Heart left ventricle (tissue), 16 donors: ENCODE data around the gene SPATC1L. TPM values are rescaled to one million over a fixed set of nuclear protein-coding genes. Genes with fewer than 3 reads are reported as not detected.
"Not testable (repeated sequence)": the region's sequence is repeated elsewhere in the genome, so short reads cannot be mapped to it uniquely, and the experiment has no call there.

Experiments used
- ATAC-seq, 4 donors: fragments of 200-7000 bp; cut with Tn5 transposase; one replicate each; pipeline ENCODE4 v1.9.1; 2020 to 2022; ENCODE audit warnings: moderate library complexity in 4 of 4, mild to moderate bottlenecking in 3 of 4, moderate number of reproducible peaks in 1 of 4
- DNase-seq, 5 donors: peaks; one replicate each; pipeline ENCODE4 v3.0.0-alpha.2; 2020
- H3K27ac ChIP-seq, 12 donors: fragments of 200-600 bp; sonication (generic) in 4 of 12; one replicate each; pipeline versions ENCODE4 v1.5.0 to v1.8.0; 2016 to 2022; ENCODE audit warnings: mild to moderate bottlenecking in 2 of 12
- H3K27me3 ChIP-seq, 9 donors: fragments of 200-600 bp; sonication (generic) in 2 of 9; one replicate each; pipeline versions ENCODE4 v1.5.1 to v1.8.0; 2016 to 2022; ENCODE audit warnings: mild to moderate bottlenecking in 3 of 9
- H3K36me3 ChIP-seq, 9 donors: fragments of 200-600 bp; sonication (generic) in 2 of 9; one replicate each; pipeline versions ENCODE4 v1.5.0 to v1.8.0; 2018 to 2022; ENCODE audit warnings: mild to moderate bottlenecking in 2 of 9
- H3K4me1 ChIP-seq, 12 donors: fragments of 200-600 bp; sonication (generic) in 4 of 12; one replicate each; pipeline versions ENCODE4 v1.5.0 to v1.8.0; 2016 to 2022; ENCODE audit warnings: mild to moderate bottlenecking in 3 of 12
- H3K4me3 ChIP-seq, 12 donors: fragments of 200-600 bp; sonication (generic) in 4 of 12; one replicate each; pipeline versions ENCODE4 v1.5.0 to v1.8.0; 2017 to 2022; ENCODE audit warnings: mild to moderate bottlenecking in 9 of 12, moderate library complexity in 4 of 12
- H3K9me3 ChIP-seq, 12 donors: fragments of 200-600 bp; sonication (generic) in 4 of 12; one replicate each; pipeline versions ENCODE4 v1.5.0 to v1.8.0; 2016 to 2022; ENCODE audit warnings: mild to moderate bottlenecking in 1 of 12
- CTCF ChIP-seq, 12 donors: fragments of 200-600 bp; sonication (generic) in 4 of 12; IDR thresholded peaks; one replicate each; pipeline versions ENCODE4 v1.5.0 to v1.8.0; 2018 to 2022; ENCODE audit warnings: antibody characterized with exemption in 12 of 12, mild to moderate bottlenecking in 5 of 12
- POLR2A ChIP-seq, 2 donors: fragments of 450-650 bp; IDR thresholded peaks; one replicate each; pipeline ENCODE4 v1.6.1; 2017; ENCODE audit warnings: antibody characterized with exemption in 2 of 2, mild to moderate bottlenecking in 2 of 2, moderate library complexity in 2 of 2
- WGBS, 4 donors: extraction: QIAGEN DNeasy Blood & Tissue Kit in 2 of 4; methylation state at CpG; one replicate each; pipeline versions ENCODE4 v1.1.5 to v1.1.7; 2013 to 2018; 5-methylcytosine and 5-hydroxymethylcytosine counted together
- intact Hi-C, 10 donors: fragments of 100-400 bp; cut with DNase I; formaldehyde crosslinking; loops; one replicate each; pipeline versions ENCODE4 v1.11.1 to v1.14.2; 2022
- polyA plus RNA-seq, 2 donors: library from polyadenylated mRNA; stranded (reverse); fragments of 200-250 nt; gene quantifications; one replicate each; pipeline ENCODE4 v1.2.3, GENCODE V29; 2013
- total RNA-seq, 9 donors: library from RNA; depleted of rRNA in 2 of 9; stranded (reverse); fragments of >200 nt in 2 of 9; fragmentation: NEBNext Ultra II Directional in 3 of 9; extraction: Animal tissue kit (Norgen Biotek cat#: 25700) in 3 of 9; gene quantifications; one replicate each; pipeline versions ENCODE4 v1.1.0 to v1.2.4, GENCODE V29; 2016 to 2023
- donor health status: ischemic (EF 13 %, LVEDD 7.1; RV severe dilation, severe dysfunction).
- donor health status: healthy with polysubstance abuse.
- donor health status: DM: no; HTN: yes; CAD: no.
- donor health status: DM: no; HTN: no; CAD: no.
- donor health status: ischemic (EF 25% LVEDD 6.9; RV normal size, moderate dysfunction).
- donor health status: ischemic (EF 25% LVEDD 5.7; RV mildly dilated, moderate dysfunction).
- donor health status: healthy.
- donor health status: DM: yes; HTN: yes; CAD: no.
- donor health status: ischemic (EF 35%, LVEDD 5.7; RV mildly dilated, moderate dysfunction).
- donor health status: nonischemic (EF 11% LVEDD 7.7; RV severe dilation, severe dysfunction).
- donor health status: DM: yes; HTN: yes; CAD: no.
- donor health status: PGD.
- donor health status: ischemic (EF 29% LVEDD 5.4; RV normal size, mild dysfunction).
- donor health status: nonischemic (EF 23%, LVEDD 6.1; RV moderate dilation, normal function).

Gene SPATC1L
- total and polyA plus RNA-seq, 11 donors = 4.9 to 16.8 (median 10.6) TPM

GRCh38 chr21:46226146-46226545, 41.9 kb upstream of the SPATC1L start:
- Histone ChIP-seq H3K27me3 (no peaks in the 10 kb centered on the region), H3K4me3 (no peak overlapping the region), H3K9me3 (no peaks in the 10 kb centered on the region), H3K36me3 (peaks cover 0 to 19% (median 12%) of the 10 kb centered on the region in 9 donors), H3K27ac (peak overlapping the region in 5 of 12 donors; percentile 11 to 88 (median 84)), H3K4me1 (peaks cover 0 to 63% (median 29%) of the 10 kb centered on the region in 12 donors)
- TF ChIP-seq POLR2A (IDR thresholded peaks at IDR 0.05) (no peak), CTCF (IDR thresholded peaks at IDR 0.05) (no peak)
- no peak for ATAC-seq
- no peak for DNase-seq
- intact Hi-C loops = loop anchor here in 8 of 10 donors (5.0 to 10.0 kb wide), 7 partner anchors 39 to 254 kb away; partner anchors contain the start of genes C21orf58 (in 1 of the 8), FTCD (in 1 of the 8) and PCNT (in 1 of the 8)
- 33 to 73% (median 72%) methylated on average over 1 of the region's 1 CpG for WGBS, 4 donors

GRCh38 chr21:46223661-46224060, 39.4 kb upstream of the SPATC1L start:
- intact Hi-C loops = loop anchor here in 7 of 10 donors (5.0 to 10.0 kb wide), 5 partner anchors 36 to 249 kb away; partner anchors contain the start of gene FTCD (in 2 of the 7)
- H3K27ac ChIP-seq, H3K4me3 ChIP-seq, ATAC-seq, DNase-seq, H3K27me3 ChIP-seq, H3K9me3 ChIP-seq: not testable (repeated sequence)
- WGBS, 4 donors = 91 to 95% (median 93%) methylated on average over 18 of the region's 18 CpGs
- H3K36me3 ChIP-seq = peaks cover 0 to 36% (median 27%) of the 10 kb centered on the region in 9 donors
- H3K4me1 ChIP-seq = peaks cover 0 to 67% (median 25%) of the 10 kb centered on the region in 12 donors

GRCh38 chr21:46223217-46223616, 39.0 kb upstream of the SPATC1L start:
- H3K36me3 ChIP-seq = peaks cover 0 to 40% (median 28%) of the 10 kb centered on the region in 9 donors
- DNase-seq (no peak), ATAC-seq (no peak)
- H3K4me1 ChIP-seq = peaks cover 0 to 67% (median 25%) of the 10 kb centered on the region in 12 donors
- no peaks in the 10 kb centered on the region for H3K27me3 ChIP-seq
- 90 to 95% (median 92%) methylated on average over 7 of the region's 7 CpGs for WGBS, 4 donors
- H3K9me3 ChIP-seq = no peaks in the 10 kb centered on the region
- intact Hi-C loops = loop anchor here in 7 of 10 donors (5.0 to 10.0 kb wide), 5 partner anchors 36 to 248 kb away; partner anchors contain the start of gene FTCD (in 2 of the 7)
- H3K4me3 ChIP-seq = no peak overlapping the region
- no peak overlapping the region for H3K27ac ChIP-seq
- TF ChIP-seq POLR2A (IDR thresholded peaks at IDR 0.05) = no peak
- TF ChIP-seq CTCF (IDR thresholded peaks at IDR 0.05) = no peak

GRCh38 chr21:46222436-46223116, 38.3 kb upstream of the SPATC1L start:
- Histone ChIP-seq H3K27ac (peak overlapping the region in 4 of 12 donors; percentile 2 to 77 (median 36)), H3K4me1 (peaks cover 0 to 63% (median 23%) of the 10 kb centered on the region in 12 donors), H3K36me3 (peaks cover 0 to 41% (median 30%) of the 10 kb centered on the region in 9 donors), H3K4me3 (no peak overlapping the region), H3K27me3 (no peaks in the 10 kb centered on the region), H3K9me3 (no peaks in the 10 kb centered on the region)
- TF ChIP-seq CTCF (IDR thresholded peaks at IDR 0.05) (no peak), POLR2A (IDR thresholded peaks at IDR 0.05) (no peak)
- 59 to 70% (median 67%) methylated on average over 10 to 11 of the region's 11 CpGs for whole genome bisulfite sequencing, 4 donors
- intact Hi-C loops = loop anchor here in 7 of 10 donors (5.0 to 10.0 kb wide), 5 partner anchors 35 to 248 kb away; partner anchors contain the start of gene FTCD (in 2 of the 7)
- ATAC-seq (peak; percentile 2 to 21 (median 6)), DNase-seq (no peak)
